ENCODE data around the gene LETMD1.
A peak's percentile ranks its signal among the peaks of the same experiment; 100 is the strongest.

LETMD1 gene

GRCh38 chr12:51017452-51017851 is 30.7 kb upstream of the LETMD1 start:
- no peak for DNase-seq (ENCODE audit: low read depth)
- TF ChIP-seq CTCF (conservative IDR thresholded peaks at IDR 0.05; ENCODE audit: low read length) = no peak

GRCh38 chr12:51018956-51019355 is 29.2 kb upstream of the LETMD1 start:
- H3K4me3 ChIP-seq (ENCODE audit: low read length) = no peak overlapping the region
- no peak for TF ChIP-seq CTCF (conservative IDR thresholded peaks at IDR 0.05; ENCODE audit: low read length)
- DNase-seq (ENCODE audit: low read depth) = no peak

More at GRCh38 chr12:51017452-51017851, 30.7 kb upstream of the LETMD1 start:
- H3K4me3 ChIP-seq (ENCODE audit: low read length) = no peak overlapping the region

- no peak overlapping the region for H3K4me3 ChIP-seq (ENCODE audit: low read length)
- DNase-seq (ENCODE audit: low read depth) = no peak
- no peak for TF ChIP-seq CTCF (conservative IDR thresholded peaks at IDR 0.05; ENCODE audit: low read length)
Measured at GRCh38 chr12:51019927-51020326, 28.2 kb upstream of the LETMD1 start.

- no peak for DNase-seq (ENCODE audit: low read depth)
- H3K4me3 ChIP-seq (ENCODE audit: low read length) = no peak overlapping the region
- TF ChIP-seq CTCF (conservative IDR thresholded peaks at IDR 0.05; ENCODE audit: low read length) = no peak
Measured at GRCh38 chr12:51020448-51021182, 27.5 kb upstream of the LETMD1 start.

GRCh38 chr12:51021694-51022093 is 26.4 kb upstream of the LETMD1 start:
- H3K4me3 ChIP-seq (ENCODE audit: low read length) = no peak overlapping the region
- TF ChIP-seq CTCF (conservative IDR thresholded peaks at IDR 0.05; ENCODE audit: low read length) = no peak
- no peak for DNase-seq (ENCODE audit: low read depth)

GRCh38 chr12:51023625-51024382 is 24.3 kb upstream of the LETMD1 start:
- DNase-seq (ENCODE audit: low read depth) = no peak
- TF ChIP-seq CTCF (conservative IDR thresholded peaks at IDR 0.05; ENCODE audit: low read length) = no peak
- H3K4me3 ChIP-seq (ENCODE audit: low read length) = peak overlapping the region; percentile 79
